ENCODE measurements around the gene CDK10. TPM values are rescaled to one million over a fixed set of nuclear protein-coding genes. Genes with fewer than 3 reads are reported as not detected.

CDK10 gene
- total and polyA plus RNA-seq, 9 of the 15 experiments (the other 6 are each of a cell fraction or from before 2014, with no cell fraction given), result 2.0 to 85.1 (median 40.1) TPM

DNA sequence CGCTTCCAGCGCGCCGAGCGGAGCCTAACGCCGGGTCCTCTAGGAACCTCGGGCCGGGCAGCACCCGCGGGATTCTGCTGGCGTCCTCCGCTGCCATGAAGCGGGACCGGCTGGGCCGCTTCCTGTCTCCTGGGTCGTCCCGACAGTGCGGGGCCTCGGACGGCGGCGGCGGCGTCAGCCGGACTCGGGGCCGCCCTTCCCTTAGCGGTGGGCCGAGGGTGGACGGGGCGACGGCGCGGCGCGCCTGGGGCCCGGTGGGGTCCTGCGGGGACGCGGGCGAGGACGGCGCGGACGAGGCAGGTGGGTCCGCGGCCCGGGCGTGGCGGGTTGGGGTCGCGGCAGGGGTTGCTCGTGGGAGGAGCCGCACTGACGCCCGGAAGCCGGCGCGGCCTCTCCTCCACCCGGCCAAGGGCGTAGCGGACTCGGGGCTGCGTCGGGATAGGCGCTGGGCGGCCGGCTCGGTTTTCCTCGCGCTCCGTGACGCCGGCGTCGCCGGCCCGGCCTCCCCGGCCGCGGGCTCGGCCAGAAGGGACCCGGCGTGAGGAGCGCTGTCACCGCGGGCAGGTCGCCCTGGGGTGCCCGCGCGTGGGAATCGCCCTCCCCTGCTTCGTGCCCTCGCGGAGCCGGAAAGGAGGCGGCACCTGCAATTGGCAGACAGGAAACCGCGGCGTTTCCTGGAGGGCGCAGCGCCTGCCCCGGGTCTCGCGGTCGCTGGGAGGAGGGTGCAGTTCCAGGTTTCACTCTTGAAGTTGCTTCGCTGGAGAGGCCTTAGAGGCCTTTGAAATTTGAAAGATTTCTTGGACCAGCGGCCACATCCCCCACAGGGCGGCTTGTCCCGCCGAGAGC is 35.3 kb downstream of the CDK10 start (continued):
- TF ChIP-seq RERE (CRISPR knock-in tag; IDR thresholded peaks at IDR 0.05; ENCODE audit: borderline replicate concordance) (no peak), RBBP5 (IDR thresholded peaks at IDR 0.05; ENCODE audit: borderline replicate concordance, insufficient read depth, low read length, poor library complexity, severe bottlenecking) (no peak), MYNN (IDR thresholded peaks at IDR 0.05) (no peak), MYNN (CRISPR knock-in tag; IDR thresholded peaks at IDR 0.05) (no peak), MAFF (IDR thresholded peaks at IDR 0.05; ENCODE audit: low read length) (no peak), HDAC2 (IDR thresholded peaks at IDR 0.05) (no peak), ZNF143 (CRISPR knock-in tag; IDR thresholded peaks at IDR 0.05) (no peak), ZNF592 (IDR thresholded peaks at IDR 0.05) (no peak)
- TF ChIP-seq, protein P1, sequence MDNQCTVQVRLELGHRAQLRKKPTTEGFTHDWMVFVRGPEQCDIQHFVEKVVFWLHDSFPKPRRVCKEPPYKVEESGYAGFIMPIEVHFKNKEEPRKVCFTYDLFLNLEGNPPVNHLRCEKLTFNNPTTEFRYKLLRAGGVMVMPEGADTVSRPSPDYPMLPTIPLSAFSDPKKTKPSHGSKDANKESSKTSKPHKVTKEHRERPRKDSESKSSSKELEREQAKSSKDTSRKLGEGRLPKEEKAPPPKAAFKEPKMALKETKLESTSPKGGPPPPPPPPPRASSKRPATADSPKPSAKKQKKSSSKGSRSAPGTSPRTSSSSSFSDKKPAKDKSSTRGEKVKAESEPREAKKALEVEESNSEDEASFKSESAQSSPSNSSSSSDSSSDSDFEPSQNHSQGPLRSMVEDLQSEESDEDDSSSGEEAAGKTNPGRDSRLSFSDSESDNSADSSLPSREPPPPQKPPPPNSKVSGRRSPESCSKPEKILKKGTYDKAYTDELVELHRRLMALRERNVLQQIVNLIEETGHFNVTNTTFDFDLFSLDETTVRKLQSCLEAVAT (IDR thresholded peaks at IDR 0.05), result no peak
- TF ChIP-seq, protein P2, sequence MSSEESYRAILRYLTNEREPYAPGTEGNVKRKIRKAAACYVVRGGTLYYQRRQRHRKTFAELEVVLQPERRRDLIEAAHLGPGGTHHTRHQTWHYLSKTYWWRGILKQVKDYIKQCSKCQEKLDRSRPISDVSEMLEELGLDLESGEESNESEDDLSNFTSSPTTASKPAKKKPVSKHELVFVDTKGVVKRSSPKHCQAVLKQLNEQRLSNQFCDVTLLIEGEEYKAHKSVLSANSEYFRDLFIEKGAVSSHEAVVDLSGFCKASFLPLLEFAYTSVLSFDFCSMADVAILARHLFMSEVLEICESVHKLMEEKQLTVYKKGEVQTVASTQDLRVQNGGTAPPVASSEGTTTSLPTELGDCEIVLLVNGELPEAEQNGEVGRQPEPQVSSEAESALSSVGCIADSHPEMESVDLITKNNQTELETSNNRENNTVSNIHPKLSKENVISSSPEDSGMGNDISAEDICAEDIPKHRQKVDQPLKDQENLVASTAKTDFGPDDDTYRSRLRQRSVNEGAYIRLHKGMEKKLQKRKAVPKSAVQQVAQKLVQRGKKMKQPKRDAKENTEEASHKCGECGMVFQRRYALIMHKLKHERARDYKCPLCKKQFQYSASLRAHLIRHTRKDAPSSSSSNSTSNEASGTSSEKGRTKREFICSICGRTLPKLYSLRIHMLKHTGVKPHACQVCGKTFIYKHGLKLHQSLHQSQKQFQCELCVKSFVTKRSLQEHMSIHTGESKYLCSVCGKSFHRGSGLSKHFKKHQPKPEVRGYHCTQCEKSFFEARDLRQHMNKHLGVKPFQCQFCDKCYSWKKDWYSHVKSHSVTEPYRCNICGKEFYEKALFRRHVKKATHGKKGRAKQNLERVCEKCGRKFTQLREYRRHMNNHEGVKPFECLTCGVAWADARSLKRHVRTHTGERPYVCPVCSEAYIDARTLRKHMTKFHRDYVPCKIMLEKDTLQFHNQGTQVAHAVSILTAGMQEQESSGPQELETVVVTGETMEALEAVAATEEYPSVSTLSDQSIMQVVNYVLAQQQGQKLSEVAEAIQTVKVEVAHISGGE (CRISPR knock-in tag; IDR thresholded peaks at IDR 0.05), result peak in 2 of 3 experiments; percentile 58 to 82; a peak in 2 of 6 replicates
